Measurements from ENCODE around the gene PSTK. TPM values are rescaled to one million over a fixed set of nuclear protein-coding genes. Genes with fewer than 3 reads are reported as not detected.
A peak's percentile ranks its signal among the peaks of the same experiment; 100 is the strongest.

PSTK gene
- total and polyA plus RNA-seq, 2 of the 13 experiments (the other 11 are each of a cell fraction or from before 2014, with no cell fraction given) = 8.2 to 9.3 TPM

GRCh38 chr10:123008355-123009104 is 28.3 kb downstream of the PSTK start, which contains the start of the genes ACADSB and IKZF5 (continued):
- TF ChIP-seq MEIS1 (CRISPR knock-in tag; IDR thresholded peaks at IDR 0.05; ENCODE audit: borderline replicate concordance) (no peak), ARNT2 (CRISPR knock-in tag; IDR thresholded peaks at IDR 0.05; ENCODE audit: low read depth) (peak; percentile 96), ZHX1 (CRISPR knock-in tag; IDR thresholded peaks at IDR 0.05; ENCODE audit: low read depth) (peak; percentile 74; the same call in 1 of the 2 replicates), SMAD9 (CRISPR knock-in tag; IDR thresholded peaks at IDR 0.05) (no peak; the same call in 1 of the 2 replicates), PCBP2 (optimal IDR thresholded peaks at IDR 0.05; ENCODE audit: low read depth, low read length, poor library complexity, severe bottlenecking) (no peak), ZNF724P (CRISPR knock-in tag; IDR thresholded peaks at IDR 0.05; ENCODE audit: borderline replicate concordance) (0 out of 2 replicates have a peak, but pooled peaks have one; percentile 46), HDAC1 (CRISPR knock-in tag; IDR thresholded peaks at IDR 0.05) (peak; percentile 95), ZBTB43 (CRISPR knock-in tag; conservative IDR thresholded peaks at IDR 0.05) (0 out of 2 replicates have a peak, but pooled peaks have one; percentile 11), ZC3H13 (CRISPR knock-in tag; IDR thresholded peaks at IDR 0.05) (peak; percentile 75; the same call in 1 of the 2 replicates), RARG (CRISPR knock-in tag; IDR thresholded peaks at IDR 0.05; ENCODE audit: low read depth) (no peak; the same call in 1 of the 2 replicates), JUN (CRISPR knock-in tag; IDR thresholded peaks at IDR 0.05) (no peak), PRPF4 (IDR thresholded peaks at IDR 0.05; ENCODE audit: low read depth, low read length, poor library complexity, severe bottlenecking) (no peak), MTERF4 (CRISPR knock-in tag; IDR thresholded peaks at IDR 0.05) (0 out of 2 replicates have a peak, but pooled peaks have one; percentile 87), HNF1A (IDR thresholded peaks at IDR 0.05; ENCODE audit: low read depth) (no peak), HNF1A (CRISPR knock-in tag; IDR thresholded peaks at IDR 0.05; ENCODE audit: borderline replicate concordance) (no peak), ZNF34 (CRISPR knock-in tag; IDR thresholded peaks at IDR 0.05; ENCODE audit: borderline replicate concordance) (no peak), MTA1 (CRISPR knock-in tag; IDR thresholded peaks at IDR 0.05; ENCODE audit: borderline replicate concordance) (no peak)
